ENCODE data around the gene ADAMTS17. TPM values are rescaled to one million over a fixed set of nuclear protein-coding genes. Genes with fewer than 3 reads are reported as not detected.

ADAMTS17 gene
- total RNA-seq, 1 experiment from 2014 or later = 1.8 TPM

DNA sequence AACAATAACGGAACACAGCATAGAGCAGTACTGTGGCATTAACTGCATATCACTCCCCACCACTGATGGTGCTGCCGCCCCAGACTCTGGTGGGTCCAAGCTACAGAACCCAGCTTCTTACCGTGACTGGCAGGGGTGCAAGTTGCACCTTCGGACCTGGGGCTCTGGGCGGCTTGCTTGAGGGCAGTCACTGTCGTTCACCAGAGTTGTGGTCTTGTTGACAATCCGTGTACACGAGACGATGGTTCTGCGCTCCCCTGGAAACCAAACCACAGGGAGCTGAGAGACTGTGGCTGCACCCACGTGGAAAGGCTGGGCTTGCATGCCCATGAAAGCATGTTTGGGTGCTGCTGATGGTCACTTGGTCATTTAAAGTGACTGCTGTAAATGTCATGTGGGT is 293.0 kb downstream of the ADAMTS17 start (continued):
- TF ChIP-seq FOXP1 (CRISPR knock-in tag; IDR thresholded peaks at IDR 0.05; ENCODE audit: borderline replicate concordance) (no peak), CREM (CRISPR knock-in tag; IDR thresholded peaks at IDR 0.05) (no peak)
- TF ChIP-seq, protein P1, sequence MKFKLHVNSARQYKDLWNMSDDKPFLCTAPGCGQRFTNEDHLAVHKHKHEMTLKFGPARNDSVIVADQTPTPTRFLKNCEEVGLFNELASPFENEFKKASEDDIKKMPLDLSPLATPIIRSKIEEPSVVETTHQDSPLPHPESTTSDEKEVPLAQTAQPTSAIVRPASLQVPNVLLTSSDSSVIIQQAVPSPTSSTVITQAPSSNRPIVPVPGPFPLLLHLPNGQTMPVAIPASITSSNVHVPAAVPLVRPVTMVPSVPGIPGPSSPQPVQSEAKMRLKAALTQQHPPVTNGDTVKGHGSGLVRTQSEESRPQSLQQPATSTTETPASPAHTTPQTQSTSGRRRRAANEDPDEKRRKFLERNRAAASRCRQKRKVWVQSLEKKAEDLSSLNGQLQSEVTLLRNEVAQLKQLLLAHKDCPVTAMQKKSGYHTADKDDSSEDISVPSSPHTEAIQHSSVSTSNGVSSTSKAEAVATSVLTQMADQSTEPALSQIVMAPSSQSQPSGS (CRISPR knock-in tag; IDR thresholded peaks at IDR 0.05; ENCODE audit: borderline replicate concordance, low read depth) = no peak
- TF ChIP-seq, protein P2, sequence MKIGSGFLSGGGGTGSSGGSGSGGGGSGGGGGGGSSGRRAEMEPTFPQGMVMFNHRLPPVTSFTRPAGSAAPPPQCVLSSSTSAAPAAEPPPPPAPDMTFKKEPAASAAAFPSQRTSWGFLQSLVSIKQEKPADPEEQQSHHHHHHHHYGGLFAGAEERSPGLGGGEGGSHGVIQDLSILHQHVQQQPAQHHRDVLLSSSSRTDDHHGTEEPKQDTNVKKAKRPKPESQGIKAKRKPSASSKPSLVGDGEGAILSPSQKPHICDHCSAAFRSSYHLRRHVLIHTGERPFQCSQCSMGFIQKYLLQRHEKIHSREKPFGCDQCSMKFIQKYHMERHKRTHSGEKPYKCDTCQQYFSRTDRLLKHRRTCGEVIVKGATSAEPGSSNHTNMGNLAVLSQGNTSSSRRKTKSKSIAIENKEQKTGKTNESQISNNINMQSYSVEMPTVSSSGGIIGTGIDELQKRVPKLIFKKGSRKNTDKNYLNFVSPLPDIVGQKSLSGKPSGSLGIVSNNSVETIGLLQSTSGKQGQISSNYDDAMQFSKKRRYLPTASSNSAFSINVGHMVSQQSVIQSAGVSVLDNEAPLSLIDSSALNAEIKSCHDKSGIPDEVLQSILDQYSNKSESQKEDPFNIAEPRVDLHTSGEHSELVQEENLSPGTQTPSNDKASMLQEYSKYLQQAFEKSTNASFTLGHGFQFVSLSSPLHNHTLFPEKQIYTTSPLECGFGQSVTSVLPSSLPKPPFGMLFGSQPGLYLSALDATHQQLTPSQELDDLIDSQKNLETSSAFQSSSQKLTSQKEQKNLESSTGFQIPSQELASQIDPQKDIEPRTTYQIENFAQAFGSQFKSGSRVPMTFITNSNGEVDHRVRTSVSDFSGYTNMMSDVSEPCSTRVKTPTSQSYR (CRISPR knock-in tag; IDR thresholded peaks at IDR 0.05) = no peak

DNA sequence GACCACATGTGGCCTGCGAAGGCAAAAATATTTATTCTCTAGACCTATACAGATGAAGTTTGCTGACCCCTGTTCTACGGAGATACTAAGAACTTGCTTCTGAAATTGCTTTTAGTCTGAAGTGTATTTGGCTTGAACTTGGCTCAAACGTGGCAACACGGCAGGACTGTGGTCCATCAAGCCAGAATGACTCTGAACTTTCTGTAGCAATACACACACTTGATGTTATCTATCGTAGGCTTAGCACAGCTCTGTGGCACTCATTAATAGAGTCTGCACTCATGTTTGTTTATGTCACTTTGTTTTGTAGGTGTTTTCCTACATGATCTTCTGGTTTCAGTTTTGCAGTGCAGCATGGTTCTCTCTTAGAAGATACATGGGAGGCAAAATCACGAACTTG is 298.1 kb downstream of the ADAMTS17 start:
- CTCF ChIA-PET = no interaction called here
- H3K27me3 Mint-ChIP-seq (ENCODE audit: low read depth) = peaks cover 4% of the 10 kb centered on the region
- H3K4me3 Mint-ChIP-seq = no peak overlapping the region
- peaks cover 5% of the 10 kb centered on the region; the same call in 1 of the 2 replicates for H3K4me1 Mint-ChIP-seq
- ATAC-seq (no peak), DNase-seq (ENCODE audit: low spot score) (no peak)
- H3K9me3 Mint-ChIP-seq = peaks cover 21% of the 10 kb centered on the region
- POLR2A ChIA-PET = no interaction called here
- H3K27ac Mint-ChIP-seq = no peak overlapping the region
- no peak for TF ChIP-seq NFYB (CRISPR knock-in tag; conservative IDR thresholded peaks at IDR 0.05; ENCODE audit: low read depth)
- H3K36me3 Mint-ChIP-seq = peaks cover 21% of the 10 kb centered on the region

DNA sequence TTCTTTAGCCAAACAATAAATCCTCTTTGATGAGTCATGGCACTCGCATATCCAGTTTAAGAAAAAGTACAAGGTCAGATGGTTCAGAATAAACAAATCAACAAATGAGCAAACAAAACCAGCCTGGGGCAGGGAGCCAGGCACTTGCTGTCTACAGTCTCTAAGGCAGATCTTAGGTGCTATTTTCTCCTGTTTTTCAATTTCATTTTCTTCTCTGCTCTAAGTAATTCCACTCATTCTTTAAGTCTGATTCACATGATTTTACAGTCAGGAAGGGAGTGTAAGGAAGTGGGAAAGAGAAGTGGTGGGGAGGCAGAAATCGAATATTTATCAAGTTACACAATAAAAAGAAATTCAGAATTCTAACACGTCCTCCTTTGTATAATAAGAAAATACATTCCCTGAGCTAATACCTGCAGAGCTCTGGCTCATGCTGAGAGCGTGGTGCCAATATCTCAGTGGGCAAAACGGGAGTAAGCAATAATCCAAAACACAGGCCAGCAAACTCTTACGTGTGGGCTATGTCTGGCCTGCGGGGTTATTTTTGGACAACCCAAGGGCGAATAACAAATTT is 298.6 kb downstream of the ADAMTS17 start:
- Mint-ChIP-seq H3K36me3 (peaks cover 21% of the 10 kb centered on the region), H3K27me3 (ENCODE audit: low read depth) (peaks cover 4% of the 10 kb centered on the region), H3K4me3 (no peak overlapping the region), H3K9me3 (peaks cover 21% of the 10 kb centered on the region), H3K4me1 (peaks cover 5% of the 10 kb centered on the region; the same call in 1 of the 2 replicates), H3K27ac (no peak overlapping the region)
- ATAC-seq (no peak), DNase-seq (ENCODE audit: low spot score) (no peak)
- CTCF ChIA-PET = no interaction called here
- POLR2A ChIA-PET = no interaction called here
- TF ChIP-seq, protein P3, sequence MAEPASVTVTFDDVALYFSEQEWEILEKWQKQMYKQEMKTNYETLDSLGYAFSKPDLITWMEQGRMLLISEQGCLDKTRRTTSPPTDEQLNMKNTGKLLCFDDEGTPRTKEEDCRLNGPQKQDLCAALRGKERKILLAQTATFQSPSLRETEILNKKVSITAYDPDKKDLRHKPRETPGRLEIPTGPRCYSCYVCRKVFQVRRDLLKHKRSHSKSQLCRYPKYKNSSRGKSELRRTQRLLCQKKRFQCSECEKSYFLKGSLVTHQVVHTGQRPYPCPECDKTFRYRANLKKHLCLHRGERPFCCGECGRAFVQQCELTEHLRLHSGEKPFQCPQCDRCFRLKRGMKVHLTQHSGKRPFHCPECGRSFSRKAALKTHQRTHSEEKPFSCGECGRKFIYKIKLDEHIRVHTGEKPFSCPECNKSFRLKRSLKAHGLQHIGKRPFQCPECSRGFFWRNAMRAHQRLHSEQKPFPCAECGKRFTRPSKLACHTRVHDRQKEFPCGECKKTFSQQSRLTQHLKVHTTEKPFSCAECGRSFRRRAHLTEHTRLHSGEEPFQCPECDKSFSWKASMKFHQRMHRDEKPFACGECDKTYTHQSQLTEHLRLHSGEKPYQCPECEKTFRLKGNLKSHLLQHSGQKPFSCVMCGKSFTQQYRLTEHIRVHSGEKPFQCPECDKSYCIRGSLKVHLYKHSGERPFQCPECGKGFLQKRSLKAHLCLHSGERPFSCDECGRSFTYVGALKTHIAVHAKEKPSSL (CRISPR knock-in tag; conservative IDR thresholded peaks at IDR 0.05) = no peak
- TF ChIP-seq, protein P4, sequence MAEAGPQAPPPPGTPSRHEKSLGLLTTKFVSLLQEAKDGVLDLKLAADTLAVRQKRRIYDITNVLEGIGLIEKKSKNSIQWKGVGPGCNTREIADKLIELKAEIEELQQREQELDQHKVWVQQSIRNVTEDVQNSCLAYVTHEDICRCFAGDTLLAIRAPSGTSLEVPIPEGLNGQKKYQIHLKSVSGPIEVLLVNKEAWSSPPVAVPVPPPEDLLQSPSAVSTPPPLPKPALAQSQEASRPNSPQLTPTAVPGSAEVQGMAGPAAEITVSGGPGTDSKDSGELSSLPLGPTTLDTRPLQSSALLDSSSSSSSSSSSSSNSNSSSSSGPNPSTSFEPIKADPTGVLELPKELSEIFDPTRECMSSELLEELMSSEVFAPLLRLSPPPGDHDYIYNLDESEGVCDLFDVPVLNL (CRISPR knock-in tag; IDR thresholded peaks at IDR 0.05; ENCODE audit: borderline replicate concordance, low read depth) = no peak
- TF ChIP-seq, protein P5, sequence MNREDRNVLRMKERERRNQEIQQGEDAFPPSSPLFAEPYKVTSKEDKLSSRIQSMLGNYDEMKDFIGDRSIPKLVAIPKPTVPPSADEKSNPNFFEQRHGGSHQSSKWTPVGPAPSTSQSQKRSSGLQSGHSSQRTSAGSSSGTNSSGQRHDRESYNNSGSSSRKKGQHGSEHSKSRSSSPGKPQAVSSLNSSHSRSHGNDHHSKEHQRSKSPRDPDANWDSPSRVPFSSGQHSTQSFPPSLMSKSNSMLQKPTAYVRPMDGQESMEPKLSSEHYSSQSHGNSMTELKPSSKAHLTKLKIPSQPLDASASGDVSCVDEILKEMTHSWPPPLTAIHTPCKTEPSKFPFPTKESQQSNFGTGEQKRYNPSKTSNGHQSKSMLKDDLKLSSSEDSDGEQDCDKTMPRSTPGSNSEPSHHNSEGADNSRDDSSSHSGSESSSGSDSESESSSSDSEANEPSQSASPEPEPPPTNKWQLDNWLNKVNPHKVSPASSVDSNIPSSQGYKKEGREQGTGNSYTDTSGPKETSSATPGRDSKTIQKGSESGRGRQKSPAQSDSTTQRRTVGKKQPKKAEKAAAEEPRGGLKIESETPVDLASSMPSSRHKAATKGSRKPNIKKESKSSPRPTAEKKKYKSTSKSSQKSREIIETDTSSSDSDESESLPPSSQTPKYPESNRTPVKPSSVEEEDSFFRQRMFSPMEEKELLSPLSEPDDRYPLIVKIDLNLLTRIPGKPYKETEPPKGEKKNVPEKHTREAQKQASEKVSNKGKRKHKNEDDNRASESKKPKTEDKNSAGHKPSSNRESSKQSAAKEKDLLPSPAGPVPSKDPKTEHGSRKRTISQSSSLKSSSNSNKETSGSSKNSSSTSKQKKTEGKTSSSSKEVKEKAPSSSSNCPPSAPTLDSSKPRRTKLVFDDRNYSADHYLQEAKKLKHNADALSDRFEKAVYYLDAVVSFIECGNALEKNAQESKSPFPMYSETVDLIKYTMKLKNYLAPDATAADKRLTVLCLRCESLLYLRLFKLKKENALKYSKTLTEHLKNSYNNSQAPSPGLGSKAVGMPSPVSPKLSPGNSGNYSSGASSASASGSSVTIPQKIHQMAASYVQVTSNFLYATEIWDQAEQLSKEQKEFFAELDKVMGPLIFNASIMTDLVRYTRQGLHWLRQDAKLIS (CRISPR knock-in tag; IDR thresholded peaks at IDR 0.05; ENCODE audit: borderline replicate concordance) = no peak
- TF ChIP-seq ZNF671 (CRISPR knock-in tag; IDR thresholded peaks at IDR 0.05) = no peak
- TF ChIP-seq ZBTB21 (CRISPR knock-in tag; IDR thresholded peaks at IDR 0.05; ENCODE audit: borderline replicate concordance) = no peak
- no peak for TF ChIP-seq TEAD4 (CRISPR knock-in tag; IDR thresholded peaks at IDR 0.05)
- TF ChIP-seq, protein P2 (CRISPR knock-in tag; IDR thresholded peaks at IDR 0.05) = no peak
- TF ChIP-seq, protein P1 (CRISPR knock-in tag; IDR thresholded peaks at IDR 0.05; ENCODE audit: borderline replicate concordance, low read depth) = no peak
- TF ChIP-seq SMAD3 (CRISPR knock-in tag; IDR thresholded peaks at IDR 0.05; ENCODE audit: borderline replicate concordance) = no peak
- TF ChIP-seq ZNF416 (CRISPR knock-in tag; IDR thresholded peaks at IDR 0.05) = no peak
- TF ChIP-seq ETV6 (CRISPR knock-in tag; IDR thresholded peaks at IDR 0.05) = no peak
- no peak for TF ChIP-seq ELF4 (CRISPR knock-in tag; IDR thresholded peaks at IDR 0.05; ENCODE audit: low read depth)
